GM12872 (cell line): ENCODE results near the gene GALNT9.

Source experiments
- TF ChIP-seq, protein P1 (sequence below): IDR thresholded peaks from 3 replicates; pipeline ENCODE4 v1.5.1; 2011; ENCODE audit warnings: low read depth, mild to moderate bottlenecking, low read length, moderate library complexity; ENCODE audit not compliant: insufficient read depth

The GALNT9 gene

DNA sequence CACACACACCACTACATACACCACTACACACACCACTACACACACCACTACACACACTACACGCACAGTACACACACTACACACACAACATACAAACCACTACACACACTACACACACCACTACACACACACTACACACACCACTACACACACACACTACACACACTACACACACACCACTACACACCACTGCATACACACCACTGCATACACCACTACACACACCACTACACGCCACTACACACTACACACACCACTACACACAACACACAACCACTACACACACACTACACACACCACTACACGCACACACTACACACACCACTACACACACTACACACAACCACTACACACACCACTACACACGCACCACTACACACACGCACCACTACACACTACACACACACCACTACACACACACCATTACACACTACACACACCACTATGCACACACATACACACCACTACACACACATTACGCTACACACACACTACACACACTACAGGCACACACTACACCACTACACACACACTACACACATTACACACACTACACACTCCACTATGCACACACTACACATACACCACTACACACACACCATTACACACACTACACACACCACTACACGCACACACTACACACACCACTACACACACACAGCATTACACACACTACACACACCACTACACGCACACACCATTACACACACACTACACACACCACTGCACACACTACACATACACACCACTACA lies 172.6 kb downstream of the GALNT9 start:
- TF ChIP-seq, protein P1, sequence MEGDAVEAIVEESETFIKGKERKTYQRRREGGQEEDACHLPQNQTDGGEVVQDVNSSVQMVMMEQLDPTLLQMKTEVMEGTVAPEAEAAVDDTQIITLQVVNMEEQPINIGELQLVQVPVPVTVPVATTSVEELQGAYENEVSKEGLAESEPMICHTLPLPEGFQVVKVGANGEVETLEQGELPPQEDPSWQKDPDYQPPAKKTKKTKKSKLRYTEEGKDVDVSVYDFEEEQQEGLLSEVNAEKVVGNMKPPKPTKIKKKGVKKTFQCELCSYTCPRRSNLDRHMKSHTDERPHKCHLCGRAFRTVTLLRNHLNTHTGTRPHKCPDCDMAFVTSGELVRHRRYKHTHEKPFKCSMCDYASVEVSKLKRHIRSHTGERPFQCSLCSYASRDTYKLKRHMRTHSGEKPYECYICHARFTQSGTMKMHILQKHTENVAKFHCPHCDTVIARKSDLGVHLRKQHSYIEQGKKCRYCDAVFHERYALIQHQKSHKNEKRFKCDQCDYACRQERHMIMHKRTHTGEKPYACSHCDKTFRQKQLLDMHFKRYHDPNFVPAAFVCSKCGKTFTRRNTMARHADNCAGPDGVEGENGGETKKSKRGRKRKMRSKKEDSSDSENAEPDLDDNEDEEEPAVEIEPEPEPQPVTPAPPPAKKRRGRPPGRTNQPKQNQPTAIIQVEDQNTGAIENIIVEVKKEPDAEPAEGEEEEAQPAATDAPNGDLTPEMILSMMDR: no peak

- TF ChIP-seq, protein P1: no peak
Observed at GRCh38 chr12:132155771-132156572, 173.4 kb downstream of the GALNT9 start.

DNA sequence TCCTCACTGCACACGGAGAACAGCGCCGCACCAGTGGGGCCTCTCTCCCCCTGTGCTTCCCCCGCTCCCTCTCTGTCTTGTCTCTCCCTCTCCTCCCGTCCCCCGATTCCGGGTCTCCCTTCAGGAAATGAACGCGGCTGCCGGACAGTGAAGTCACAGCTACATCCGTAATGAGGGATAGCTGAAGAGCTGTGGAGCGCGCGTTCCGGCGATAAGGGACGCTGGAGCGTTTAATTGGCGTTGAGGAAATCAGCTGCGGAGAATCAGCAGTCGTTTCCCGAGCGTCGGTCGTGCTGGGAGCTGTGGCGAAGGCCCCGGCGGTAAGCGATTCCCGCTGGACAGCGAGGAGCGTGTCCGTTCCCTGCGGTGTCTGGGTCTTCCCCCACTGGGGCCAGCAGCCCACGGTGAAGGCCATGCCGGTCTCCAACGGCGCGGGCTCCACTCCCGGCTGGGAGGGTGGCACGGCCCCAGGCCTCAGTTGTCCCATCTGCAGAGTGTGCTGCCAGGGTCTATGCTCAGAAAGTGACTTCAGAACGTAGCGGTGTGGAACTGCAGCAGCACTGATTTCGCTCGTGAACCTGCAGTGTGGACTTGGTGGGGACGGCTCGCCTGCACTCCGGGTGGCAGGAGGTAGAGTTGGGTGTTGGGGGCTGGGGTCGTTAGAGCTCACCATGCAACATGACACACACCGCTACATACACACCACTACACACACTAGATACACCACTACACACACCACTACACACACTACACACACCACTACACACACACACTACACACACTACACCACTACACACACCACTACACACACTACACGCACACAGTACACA lies 174.2 kb downstream of the GALNT9 start:
- TF ChIP-seq, protein P1: no peak

- TF ChIP-seq, protein P1: no peak
Observed at GRCh38 chr12:132154341-132154761, 175.0 kb downstream of the GALNT9 start.

GRCh38 chr12:132153501-132154340 lies 175.7 kb downstream of the GALNT9 start:
- TF ChIP-seq, protein P1: peak; percentile 93

GRCh38 chr12:132152953-132153352 lies 176.4 kb downstream of the GALNT9 start:
- TF ChIP-seq, protein P1: no peak
